GM18502 (cell line): Measurements from ENCODE around the gene POLG2.
"Not testable (repeated sequence)": the region's sequence is repeated elsewhere in the genome, so short reads cannot be mapped to it uniquely, and the experiment has no call there.

Source experiments
- ATAC-seq: cut with Tn5 transposase; IDR thresholded peaks from one replicate; pipeline ENCODE4 v1.9.1; 2021; ENCODE audit warnings: mild to moderate bottlenecking; ENCODE audit not compliant: unreplicated experiment, poor library complexity

Gene POLG2

GRCh38 chr17:64506201-64506575 lies 9.3 kb upstream of the POLG2 start, which contains the start of gene DDX5:
TSS of gene DDX5 (minus strand) at chr17:64506289. CDS start at chr17:64506119, 170 bp downstream.
- peak; percentile 61 for ATAC-seq

- ATAC-seq, result no peak
Observed at GRCh38 chr17:64505340-64506200, 8.7 kb upstream of the POLG2 start.

GRCh38 chr17:64504769-64505339 lies 8.0 kb upstream of the POLG2 start:
- no peak for ATAC-seq

GRCh38 chr17:64503821-64504768 lies 7.2 kb upstream of the POLG2 start:
- no peak for ATAC-seq

- no peak for ATAC-seq
Observed at GRCh38 chr17:64503341-64503740, 6.5 kb upstream of the POLG2 start.

- no peak for ATAC-seq
Observed at GRCh38 chr17:64502809-64503208, 6.0 kb upstream of the POLG2 start.

- no peak for ATAC-seq
Observed at GRCh38 chr17:64502021-64502420, 5.2 kb upstream of the POLG2 start.

- no peak for ATAC-seq
Observed at GRCh38 chr17:64500862-64501765, 4.3 kb upstream of the POLG2 start.

- no peak for ATAC-seq
Observed at GRCh38 chr17:64500487-64500859, 3.6 kb upstream of the POLG2 start.

GRCh38 chr17:64499805-64500486 lies 3.1 kb upstream of the POLG2 start:
- ATAC-seq, result no peak

- no peak for ATAC-seq
Observed at GRCh38 chr17:64498308-64499203, 1.7 kb upstream of the POLG2 start.

- ATAC-seq, result no peak
Observed at GRCh38 chr17:64497565-64498035, 746 bp upstream of the POLG2 start.

GRCh38 chr17:64496348-64496785 lies 487 bp downstream of the POLG2 start:
- no peak for ATAC-seq

- not testable (repeated sequence) for ATAC-seq
Observed at GRCh38 chr17:64495300-64495699, 1.6 kb downstream of the POLG2 start.

GRCh38 chr17:64494121-64494520 lies 2.7 kb downstream of the POLG2 start:
- ATAC-seq, result no peak

- ATAC-seq, result no peak
Observed at GRCh38 chr17:64492481-64493109, 4.3 kb downstream of the POLG2 start.

GRCh38 chr17:64491994-64492393 lies 4.9 kb downstream of the POLG2 start:
- ATAC-seq, result no peak
